B cell (primary cell): ENCODE results near the gene NECTIN4. TPM values are rescaled to one million over a fixed set of nuclear protein-coding genes. Genes with fewer than 3 reads are reported as not detected.

Source experiments
- ATAC-seq: fragments of 200-7000 bp; cut with Tn5 transposase; one replicate; pipeline ENCODE4 v1.10.0; 2021; ENCODE audit warnings: low read depth, mild to moderate bottlenecking, moderate number of reproducible peaks, moderate library complexity
- CTCF ChIA-PET: fragments of 350-600 bp; sonication (Branson Sonifier 250); formaldehyde crosslinking; loops from one replicate; lab custom pipeline; 2021; ENCODE audit warnings: antibody characterized with exemption, inconsistent platforms; lab: Charles Lee
- POLR2A ChIA-PET: fragments of 350-600 bp; sonication (Branson Sonifier 250); formaldehyde crosslinking; loops from one replicate; lab custom pipeline; 2021; ENCODE audit warnings: antibody characterized with exemption; lab: Charles Lee
- DNase-seq: peaks from one replicate; pipeline ENCODE4 v3.0.0; 2013
- H2AFZ ChIP-seq: 2 replicates; pipeline ENCODE4 v1.6.1; 2012; ENCODE audit warnings: mild to moderate bottlenecking, low read depth, low read length; ENCODE audit not compliant: insufficient read depth, poor library complexity, severe bottlenecking
- H3K27ac ChIP-seq, 2 donors: 1 replicate in 1 of 2; 2 replicates in 1 of 2; pipeline ENCODE4 v1.5.1; 2012 to 2013; ENCODE audit warnings: low read length in 2 of 2, mild to moderate bottlenecking in 2 of 2, moderate library complexity in 1 of 2
- H3K27me3 ChIP-seq, 4 experiments: fragments of 200-600 bp in 1 of 4; sonication (generic) in 1 of 4; replicated peaks in 1 of 4; 1 replicate in 2 of 4; 2 replicates in 2 of 4; pipeline versions ENCODE4 v1.6.1 to v1.7.0; 2013 to 2016; ENCODE audit warnings: low read length in 3 of 4, mild to moderate bottlenecking in 2 of 4, mixed read lengths in 1 of 4, moderate library complexity in 1 of 4; ENCODE audit not compliant: insufficient read depth in 4 of 4, control insufficient read depth in 3 of 4; ENCODE audit errors: control extremely low read depth in 1 of 4
- H3K36me3 ChIP-seq, 2 experiments: replicated peaks in 1 of 2; 1 replicate in 1 of 2; 2 replicates in 1 of 2; pipeline versions ENCODE4 v1.6.1 to v1.7.1; 2013; ENCODE audit warnings: low read length in 1 of 2; ENCODE audit not compliant: insufficient read depth in 2 of 2, control insufficient read depth in 1 of 2; ENCODE audit errors: control extremely low read depth in 1 of 2, extremely low read depth in 1 of 2
- H3K4me1 ChIP-seq, 2 donors: fragments of 200-600 bp in 1 of 2; sonication (generic) in 1 of 2; 1 replicate in 1 of 2; 2 replicates in 1 of 2; pipeline versions ENCODE4 v1.5.1 to v1.6.1; 2013 to 2017; ENCODE audit warnings: low read length in 2 of 2; ENCODE audit not compliant: control insufficient read depth in 2 of 2, insufficient read depth in 2 of 2
- H3K4me2 ChIP-seq: replicated peaks from 2 replicates; pipeline ENCODE3; 2012; ENCODE audit warnings: mild to moderate bottlenecking, low read depth, low read length; ENCODE audit not compliant: poor library complexity, severe bottlenecking
- H3K4me3 ChIP-seq, 5 experiments: fragments of 200-600 bp in 1 of 5; sonication (generic) in 1 of 5; 1 replicate in 3 of 5; 2 replicates in 2 of 5; pipeline versions ENCODE4 v1.5.1 to v1.7.0; 2011 to 2016; ENCODE audit warnings: low read length in 4 of 5, mild to moderate bottlenecking in 4 of 5, low read depth in 2 of 5, control low read depth in 1 of 5, moderate library complexity in 1 of 5; ENCODE audit not compliant: insufficient read depth in 1 of 5; ENCODE audit errors: control extremely low read depth in 1 of 5, extremely low read depth in 1 of 5
- H3K79me2 ChIP-seq: fragments of 200-600 bp; sonication (generic); one replicate; pipeline ENCODE4 v1.6.0; 2016; ENCODE audit warnings: low read length; ENCODE audit not compliant: control insufficient read depth, insufficient read depth
- H3K9ac ChIP-seq: fragments of 200-600 bp; sonication (generic); 2 replicates; pipeline ENCODE4 v1.6.1; 2017; ENCODE audit warnings: mild to moderate bottlenecking, low read length, moderate library complexity
- H3K9me3 ChIP-seq, 3 donors: one replicate each; pipeline versions ENCODE4 v1.6.1 to v1.7.1; 2013; ENCODE audit warnings: low read length in 2 of 3; ENCODE audit not compliant: control insufficient read depth in 2 of 3, insufficient read depth in 1 of 3; ENCODE audit errors: control extremely low read depth in 1 of 3
- H4K20me1 ChIP-seq: 2 replicates; pipeline ENCODE4 v1.6.0; 2012; ENCODE audit warnings: mild to moderate bottlenecking, low read length; ENCODE audit not compliant: insufficient read depth, control insufficient read depth, poor library complexity, severe bottlenecking
- H3K27ac Mint-ChIP-seq: one replicate; pipeline ENCODE4 v1.8.0; 2021; ENCODE audit warnings: mixed read lengths
- H3K27me3 Mint-ChIP-seq: one replicate; pipeline ENCODE4 v1.8.0; 2021; ENCODE audit warnings: mixed read lengths
- H3K4me1 Mint-ChIP-seq: one replicate; pipeline ENCODE4 v1.8.0; 2021; ENCODE audit warnings: mixed read lengths
- H3K4me3 Mint-ChIP-seq: one replicate; pipeline ENCODE4 v1.8.0; 2021; ENCODE audit warnings: mixed read lengths
- H3K9me3 Mint-ChIP-seq: one replicate; pipeline ENCODE4 v1.8.0; 2022; ENCODE audit warnings: mixed read lengths; ENCODE audit not compliant: insufficient read depth
- EZH2 ChIP-seq: IDR thresholded peaks from 2 replicates; pipeline ENCODE4 v1.6.1; 2012; ENCODE audit warnings: borderline replicate concordance, low read depth, mild to moderate bottlenecking, moderate library complexity, low read length; ENCODE audit not compliant: insufficient read depth, poor library complexity, severe bottlenecking
- WGBS: methylation state at CpG from one replicate; pipeline ENCODE4 v1.1.5; 2013; ENCODE audit warnings: missing lambda C conversion rate; ENCODE audit not compliant: insufficient coverage; 5-methylcytosine and 5-hydroxymethylcytosine counted together
- intact Hi-C: fragments of 100-400 bp; cut with micrococcal nuclease; formaldehyde crosslinking; loops from one replicate; pipeline ENCODE4 v1.10.0; 2022
- polyA plus RNA-seq: library from polyadenylated mRNA; depleted of rRNA; stranded (reverse); fragments of >200 nt; gene quantifications from 2 replicates; pipeline ENCODE4 v1.2.3, GENCODE V29; 2012
- total RNA-seq, 2 donors: library from RNA; stranded (reverse); fragments of 120-200 nt in 1 of 2; gene quantifications; 1 replicate in 1 of 2; 2 replicates in 1 of 2; pipeline versions ENCODE4 v1.2.3 to v1.2.4, GENCODE V29; 2013 to 2022
- TF ChIP-seq, protein P1 (sequence below): fragments of 200-600 bp; IDR thresholded peaks from one replicate; pipeline ENCODE4 v1.8.0; 2022; ENCODE audit warnings: antibody characterized with exemption, mild to moderate bottlenecking

NECTIN4 gene
- total and polyA plus RNA-seq, 2 donors (not counting 1 experiment from before 2014, with no cell fraction given), result not detected

DNA sequence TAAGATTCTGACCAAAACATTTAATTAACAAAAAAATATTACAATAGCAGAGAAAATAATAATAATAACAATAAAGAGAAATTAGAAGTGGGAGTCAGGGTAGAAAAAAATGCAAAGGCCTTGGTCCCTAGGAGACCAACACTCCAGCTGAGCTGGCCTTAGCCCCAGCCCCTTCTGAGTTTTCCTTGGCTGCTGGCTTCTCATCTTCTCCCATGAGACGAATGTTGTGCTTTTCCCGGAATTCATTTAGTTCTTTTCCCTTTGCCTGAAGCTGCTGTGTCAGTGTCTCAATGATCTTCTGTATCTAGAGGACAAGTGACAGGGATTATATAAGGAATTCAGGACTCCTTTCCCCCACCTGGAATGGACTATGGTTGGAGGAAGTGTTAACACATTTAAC, 11.2 kb upstream of the NECTIN4 start:
- ATAC-seq, result no peak
- Mint-ChIP-seq H3K27ac (no peak overlapping the region), H3K4me3 (no peak overlapping the region), H3K27me3 (no peaks in the 10 kb centered on the region), H3K4me1 (peaks cover 39% of the 10 kb centered on the region), H3K9me3 (no peaks in the 10 kb centered on the region)
- H3K4me2 ChIP-seq, result no peak overlapping the region
- no peak overlapping the region for H2AFZ ChIP-seq
- CTCF ChIA-PET, result interaction anchor here (1.2 to 8.7 kb wide), 3 partner anchors 30 to 104 kb away, joined by 3 to 142 read pairs (median 137); partner anchors contain the start of genes ARHGAP30 and PPOX
- DNase-seq, result no peak
- no peak overlapping the region for H3K9ac ChIP-seq
- peaks cover 0 to 24% of the 10 kb centered on the region in 2 experiments for H3K36me3 ChIP-seq
- peaks cover 16 to 31% of the 10 kb centered on the region in 2 donors for H3K4me1 ChIP-seq
- H3K9me3 ChIP-seq, result no peaks in the 10 kb centered on the region
- no peaks in the 10 kb centered on the region for H3K27me3 ChIP-seq
- WGBS, result no CpG with 5 or more reads among the region's 2 CpGs
- no peak overlapping the region for H3K4me3 ChIP-seq
- no peak overlapping the region for H3K27ac ChIP-seq
- intact Hi-C loops, result no loop called here
- H4K20me1 ChIP-seq, result peaks cover 5% of the 10 kb centered on the region
- POLR2A ChIA-PET, result no interaction called here
- TF ChIP-seq, protein P1, sequence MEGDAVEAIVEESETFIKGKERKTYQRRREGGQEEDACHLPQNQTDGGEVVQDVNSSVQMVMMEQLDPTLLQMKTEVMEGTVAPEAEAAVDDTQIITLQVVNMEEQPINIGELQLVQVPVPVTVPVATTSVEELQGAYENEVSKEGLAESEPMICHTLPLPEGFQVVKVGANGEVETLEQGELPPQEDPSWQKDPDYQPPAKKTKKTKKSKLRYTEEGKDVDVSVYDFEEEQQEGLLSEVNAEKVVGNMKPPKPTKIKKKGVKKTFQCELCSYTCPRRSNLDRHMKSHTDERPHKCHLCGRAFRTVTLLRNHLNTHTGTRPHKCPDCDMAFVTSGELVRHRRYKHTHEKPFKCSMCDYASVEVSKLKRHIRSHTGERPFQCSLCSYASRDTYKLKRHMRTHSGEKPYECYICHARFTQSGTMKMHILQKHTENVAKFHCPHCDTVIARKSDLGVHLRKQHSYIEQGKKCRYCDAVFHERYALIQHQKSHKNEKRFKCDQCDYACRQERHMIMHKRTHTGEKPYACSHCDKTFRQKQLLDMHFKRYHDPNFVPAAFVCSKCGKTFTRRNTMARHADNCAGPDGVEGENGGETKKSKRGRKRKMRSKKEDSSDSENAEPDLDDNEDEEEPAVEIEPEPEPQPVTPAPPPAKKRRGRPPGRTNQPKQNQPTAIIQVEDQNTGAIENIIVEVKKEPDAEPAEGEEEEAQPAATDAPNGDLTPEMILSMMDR, result no peak
- no peak for TF ChIP-seq EZH2
- H3K79me2 ChIP-seq, result peaks cover 3% of the 10 kb centered on the region

DNA sequence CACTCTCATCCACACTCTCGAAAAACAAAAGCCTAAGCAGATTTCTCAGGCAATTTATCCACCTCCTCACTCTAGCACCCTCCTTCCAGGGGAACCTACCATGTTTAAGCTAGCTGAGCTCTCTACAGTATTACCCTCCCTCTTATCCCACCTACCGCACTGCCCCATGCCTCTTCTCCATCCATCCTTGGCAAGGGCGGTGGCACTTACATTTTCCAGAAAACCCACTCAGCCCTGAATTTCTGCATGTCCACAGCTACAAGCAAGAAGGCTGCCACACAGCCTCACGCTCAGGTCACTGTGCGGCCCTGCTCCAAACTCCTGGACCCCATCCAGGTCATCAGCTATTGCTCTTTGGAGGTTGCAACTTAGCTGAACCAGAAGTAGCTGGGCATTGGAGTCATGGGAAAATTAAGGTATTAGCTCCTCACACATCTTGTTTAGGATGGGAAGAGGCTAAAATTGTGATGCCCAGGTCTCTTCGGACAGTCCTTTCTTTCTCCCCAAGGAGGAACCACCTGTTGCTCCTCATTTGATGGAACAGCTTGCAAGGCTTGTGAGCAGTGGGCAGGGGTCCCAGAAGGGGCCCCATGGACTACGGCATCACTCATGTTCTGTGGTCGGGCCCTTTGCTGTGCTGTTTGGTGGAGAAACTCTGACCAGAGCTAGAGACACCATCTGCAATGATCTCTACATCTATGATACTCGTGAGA, 9.9 kb upstream of the NECTIN4 start:
- CTCF ChIA-PET, result interaction anchor here (1.2 to 8.7 kb wide), 8 partner anchors 28 to 103 kb away, joined by 4 to 142 read pairs (median 33); partner anchors contain the start of genes ARHGAP30, F11R, TSTD1 and USF1

More for the DNA sequence above, 9.9 kb upstream of the NECTIN4 start:
- H3K27ac ChIP-seq, result no peak overlapping the region
- intact Hi-C loops, result loop anchor here (5.0 to 10.0 kb wide), 2 partner anchors 77 to 286 kb away; partner anchors contain the start of gene F11R
- no peak for ATAC-seq
- no peak overlapping the region for H3K9ac ChIP-seq
- 99% methylated on average over 8 of the region's 9 CpGs for WGBS
- H3K4me2 ChIP-seq, result peak overlapping the region; percentile 87
- H3K4me3 Mint-ChIP-seq, result peak overlapping the region; percentile 94
- no peak overlapping the region for H2AFZ ChIP-seq
- DNase-seq, result no peak
- peak overlapping the region; percentile 90 for H3K27ac Mint-ChIP-seq
- H3K27me3 Mint-ChIP-seq, result no peaks in the 10 kb centered on the region
- peaks cover 36% of the 10 kb centered on the region for H3K4me1 Mint-ChIP-seq
- POLR2A ChIA-PET, result interaction anchor here (0.9 to 2.8 kb wide), 7 partner anchors 17 to 109 kb away, joined by 3 to 23 read pairs (median 5); partner anchors contain the start of genes ARHGAP30, F11R, NIT1 and PFDN2
- no peaks in the 10 kb centered on the region for H3K27me3 ChIP-seq
- TF ChIP-seq, protein P1, result no peak
- TF ChIP-seq EZH2, result no peak
- H3K79me2 ChIP-seq, result no peaks in the 10 kb centered on the region
- no peak overlapping the region for H3K4me3 ChIP-seq
- H4K20me1 ChIP-seq, result no peaks in the 10 kb centered on the region
- H3K36me3 ChIP-seq, result peaks cover 0 to 24% of the 10 kb centered on the region in 2 experiments
- peaks cover 16 to 31% of the 10 kb centered on the region in 2 donors for H3K4me1 ChIP-seq
- no peaks in the 10 kb centered on the region for H3K9me3 ChIP-seq
- H3K9me3 Mint-ChIP-seq, result no peaks in the 10 kb centered on the region
